ENCODE data around the gene NUMBL. TPM values are rescaled to one million over a fixed set of nuclear protein-coding genes. Genes with fewer than 3 reads are reported as not detected.

The NUMBL gene
- total and polyA plus RNA-seq, 2 of the 4 experiments (the other 2 are of a cell fraction), result 6.3 to 29.0 TPM

DNA sequence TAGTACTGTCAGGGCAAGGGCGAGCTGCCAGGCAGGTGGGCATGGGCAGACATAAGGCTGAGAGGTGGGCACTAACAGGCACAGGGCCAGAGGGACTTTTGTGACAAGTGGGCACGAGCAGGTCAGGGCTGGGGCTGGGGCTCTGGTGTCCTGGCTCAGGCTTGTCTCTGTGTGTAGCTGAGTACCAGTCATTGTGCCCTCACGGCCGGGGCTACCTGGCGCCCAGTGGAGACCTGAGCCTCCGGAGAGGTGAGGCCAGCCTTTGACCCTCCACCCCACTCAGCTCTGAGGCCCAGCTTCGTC, 67.7 kb downstream of the NUMBL start:
- ChIA-PET CTCF (interaction anchor here (0.7 to 3.7 kb wide), 2 partner anchors 12 to 39 kb away, joined by 4 to 20 read pairs; no protein-coding TSS in a partner anchor), POLR2A (ENCODE audit: unreplicated experiment) (no interaction called here)
- no peak overlapping the region for H4K8ac ChIP-seq (ENCODE audit: low read depth in 2 of 2, low read length in 2 of 2)
- H4K20me1 ChIP-seq (ENCODE audit: insufficient read depth, low read length), result peaks cover 7% of the 10 kb centered on the region; the same call in 1 of the 2 replicates
- peak overlapping the region; percentile 66 for H2AK5ac ChIP-seq (ENCODE audit: low read depth, low read length)
- no peaks in the 10 kb centered on the region for H3K9me3 ChIP-seq (ENCODE audit: control insufficient read depth, insufficient read depth, low read length)
- no peaks in the 10 kb centered on the region for H3K27me3 ChIP-seq (ENCODE audit: control insufficient read depth, insufficient read depth, low read length)
- H3K9ac ChIP-seq (ENCODE audit: low read depth, low read length), result no peak overlapping the region
- dilution Hi-C loops (cut with HindIII; ENCODE audit: low sequenced_read_pairs, unreplicated experiment), result no loop called here
- H3K9me1 ChIP-seq (ENCODE audit: insufficient read depth, low read length), result peaks cover 11% of the 10 kb centered on the region; the same call in 1 of the 2 replicates
- no peak overlapping the region for H3K4me2 ChIP-seq (ENCODE audit: low read depth, low read length)
- H3K36me3 ChIP-seq (ENCODE audit: control insufficient read depth, insufficient read depth, low read length), result peaks cover 77% of the 10 kb centered on the region
- DNase-seq (no peak), ATAC-seq (ENCODE audit: low read depth) (no peak)
- H3K4ac ChIP-seq (ENCODE audit: low read depth, low read length), result no peak overlapping the region
- H3K4me3 ChIP-seq (ENCODE audit: insufficient read depth, low read depth, low read length), result no peak overlapping the region
- TF ChIP-seq RCOR1 (IDR thresholded peaks at IDR 0.05; ENCODE audit: insufficient replicate concordance, low read length), result no peak
- in situ Hi-C loops (cut with MboI; ENCODE audit: low sequenced_read_pairs), result no loop called here
- 90% methylated on average over 3 of the region's 7 CpGs; no CpG with 5 or more reads in 1 of the 2 experiments for WGBS, 2 experiments (ENCODE audit: extremely low coverage in 2 of 2, insufficient read length in 1 of 2)
- H3K23ac ChIP-seq (ENCODE audit: low read depth, low read length), result no peak overlapping the region
- H4K91ac ChIP-seq (ENCODE audit: insufficient read depth, low read depth, low read length), result no peak overlapping the region
- H3K4me1 ChIP-seq (ENCODE audit: control insufficient read depth, insufficient read depth, low read length), result peaks cover 8% of the 10 kb centered on the region; the same call in 1 of the 2 replicates
- intact Hi-C loops (cut with micrococcal nuclease), result no loop called here
- no peak overlapping the region for H2BK5ac ChIP-seq (ENCODE audit: low read depth, low read length, poor library complexity, severe bottlenecking)
- H3K79me1 ChIP-seq (ENCODE audit: low read depth in 1 of 2, low read length in 2 of 2), result peaks cover 0 to 12% of the 10 kb centered on the region in 2 experiments; a peak in 1 of 4 replicates
- no peak overlapping the region for H3K27ac ChIP-seq (ENCODE audit: insufficient read depth, low read length)
- H3K14ac ChIP-seq (replicated peaks; ENCODE audit: low read depth, low read length), result no peak overlapping the region
- H4K5ac ChIP-seq (ENCODE audit: low read depth, low read length), result no peak overlapping the region
- H2BK20ac ChIP-seq (ENCODE audit: low read depth, low read length), result no peak overlapping the region
- no peak overlapping the region for H2BK15ac ChIP-seq (ENCODE audit: low read depth, low read length)
- H2AK9ac ChIP-seq (replicated peaks; ENCODE audit: low read depth, low read length, poor library complexity), result no peak overlapping the region
- BruUV-seq (replicated peaks), result no TSS peak
- H2BK120ac ChIP-seq (ENCODE audit: low read depth, low read length), result no peak overlapping the region
- H2AFZ ChIP-seq (replicated peaks; ENCODE audit: low read length, poor library complexity), result peak overlapping the region; percentile 48
- no peak overlapping the region for H3K18ac ChIP-seq (ENCODE audit: low read depth, low read length)
- H3K56ac ChIP-seq (ENCODE audit: extremely low read depth, insufficient read depth, low read length), result no peak overlapping the region
